Fibroblast of skin of right biceps (primary cell): ENCODE data around the gene INPP5K.
A peak's percentile ranks its signal among the peaks of the same experiment; 100 is the strongest.
"Not testable (repeated sequence)": the region's sequence is repeated elsewhere in the genome, so short reads cannot be mapped to it uniquely, and the experiment has no call there.

Experiments used
- DNase-seq: peaks from one replicate; pipeline ENCODE4 v3.0.0-alpha.2; 2013

Gene INPP5K

DNA sequence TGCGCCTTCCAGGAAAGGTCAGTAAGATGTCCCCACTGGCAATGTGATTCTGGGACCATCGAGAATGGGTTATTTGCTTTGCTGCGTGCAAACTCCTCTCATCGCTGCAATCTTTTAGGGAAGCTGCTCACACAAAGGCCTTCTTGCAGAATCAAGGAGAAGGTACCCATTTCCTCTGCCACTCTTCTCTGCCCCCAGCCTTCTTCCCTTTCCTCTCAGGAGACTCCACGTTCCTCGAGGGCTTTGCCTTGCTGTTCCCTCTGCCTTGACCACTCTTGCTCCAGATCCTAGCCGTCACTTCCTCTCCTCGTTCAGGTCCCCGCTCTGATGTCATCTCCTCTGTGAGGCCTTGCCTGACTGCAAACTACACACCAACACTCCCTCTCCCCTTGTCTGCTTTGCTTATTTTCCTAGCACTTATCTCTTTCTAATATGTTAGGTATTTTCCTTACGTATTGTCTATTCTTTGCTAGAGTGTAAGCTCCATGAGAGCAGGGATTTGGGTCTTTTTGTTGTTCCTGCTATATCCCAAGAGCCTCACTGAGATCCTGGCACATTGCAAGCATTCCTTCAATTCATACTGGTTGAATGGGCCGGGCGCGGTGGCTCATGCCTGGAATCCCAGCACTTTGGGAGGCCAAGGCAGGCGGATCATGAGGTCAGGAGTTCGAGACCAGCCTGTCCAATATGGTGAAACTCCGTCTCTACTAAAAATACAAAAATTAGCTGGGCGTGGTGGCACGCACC is 55.0 kb downstream of the INPP5K start:
- no peak for DNase-seq

DNA sequence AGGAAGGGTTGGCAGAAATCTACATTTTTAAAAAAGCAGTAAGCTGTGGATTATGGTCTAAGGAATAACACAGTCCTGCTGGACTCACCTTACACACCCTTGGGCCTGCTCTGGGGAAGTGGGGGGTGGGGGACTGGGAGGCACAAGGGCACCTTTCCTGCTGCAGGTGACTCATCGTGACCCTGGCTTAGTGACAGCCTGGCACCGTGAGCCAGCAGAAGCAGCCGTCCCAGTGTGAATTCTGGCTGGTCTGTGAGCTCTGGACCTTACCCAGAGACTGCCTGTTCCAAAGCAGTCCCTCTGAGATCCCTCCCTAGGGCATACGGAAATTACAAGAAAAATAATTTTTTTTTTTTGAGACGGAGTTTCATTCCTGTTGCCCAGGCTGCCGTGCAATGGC is 56.2 kb downstream of the INPP5K start:
- no peak for DNase-seq

DNA sequence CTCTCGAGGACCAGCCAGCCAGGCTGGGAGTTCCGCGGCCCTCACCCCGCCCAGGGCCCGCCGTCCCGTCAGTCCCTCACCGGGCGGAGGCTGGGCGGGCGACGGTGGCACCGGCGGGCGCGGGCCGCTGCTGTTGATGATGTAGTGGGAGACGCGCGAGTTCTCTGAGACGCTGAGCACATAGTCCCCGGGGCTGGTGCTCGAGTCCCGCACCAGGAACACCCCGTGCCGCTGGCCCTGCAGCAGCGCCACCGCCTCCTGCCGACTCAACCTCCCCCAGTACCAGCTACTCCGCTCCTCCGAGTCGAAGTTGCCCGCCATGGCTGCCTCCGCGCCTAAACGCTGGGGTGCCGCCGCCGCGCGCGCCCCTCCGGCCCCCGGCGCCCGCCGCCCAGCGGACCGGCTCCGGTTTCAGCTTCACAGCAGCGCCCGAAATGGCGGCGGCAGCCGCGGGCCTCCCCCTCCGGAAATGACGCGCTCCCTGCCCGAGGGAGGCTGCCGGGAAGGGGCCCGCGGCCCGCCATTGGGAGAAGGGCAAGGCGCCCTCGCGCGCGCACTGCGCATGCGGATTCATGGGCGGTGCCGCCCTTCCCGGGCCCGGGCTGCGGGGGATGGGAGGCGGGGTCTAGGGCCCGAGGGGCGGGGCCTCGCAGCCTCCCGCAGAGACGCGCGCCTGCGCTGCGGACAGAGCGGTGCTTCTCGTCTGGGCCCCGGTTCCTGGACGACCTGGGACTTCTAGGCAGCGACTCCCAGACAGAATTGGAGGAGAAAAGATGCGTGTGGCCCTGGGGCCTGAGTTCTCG is 60.4 kb downstream of the INPP5K start, which contains the start of gene CRK:
Gene CRK (minus strand): TSS at position 436 of the 803 bp plus-strand sequence. CDS start 115 bp downstream, at position 321.
- DNase-seq, result peak; percentile 95

- DNase-seq, result peak; percentile 73
These were observed 61.1 kb downstream of the INPP5K start for GRCh38 chr17:1455291-1455796.

- no peak for DNase-seq
These were observed 61.9 kb downstream of the INPP5K start for GRCh38 chr17:1454541-1454940.

GRCh38 chr17:1453694-1454093 is 62.7 kb downstream of the INPP5K start:
- not testable (repeated sequence) for DNase-seq

GRCh38 chr17:1452836-1453235 is 63.6 kb downstream of the INPP5K start:
- no peak for DNase-seq

DNA sequence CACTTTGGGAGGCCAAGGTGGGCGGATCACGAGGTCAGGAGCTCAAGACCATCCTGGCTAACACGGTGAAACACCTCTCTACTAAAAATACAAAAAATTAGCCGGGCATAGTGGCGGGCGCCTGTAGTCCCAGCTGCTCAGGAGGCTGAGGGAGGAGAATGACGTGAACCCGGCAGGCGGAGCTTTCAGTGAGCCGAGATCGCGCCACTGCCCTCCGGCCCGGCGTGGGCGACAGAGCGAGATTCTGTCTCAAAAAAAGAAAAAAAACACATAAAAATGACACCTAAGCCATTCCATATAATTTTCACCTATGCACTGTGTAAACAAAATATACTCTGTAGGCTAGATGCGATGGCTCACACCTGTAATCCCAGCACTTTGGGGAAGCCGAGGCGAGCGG is 66.2 kb downstream of the INPP5K start:
- not testable (repeated sequence) for DNase-seq

GRCh38 chr17:1449412-1449967 is 66.9 kb downstream of the INPP5K start:
- no peak for DNase-seq

DNA sequence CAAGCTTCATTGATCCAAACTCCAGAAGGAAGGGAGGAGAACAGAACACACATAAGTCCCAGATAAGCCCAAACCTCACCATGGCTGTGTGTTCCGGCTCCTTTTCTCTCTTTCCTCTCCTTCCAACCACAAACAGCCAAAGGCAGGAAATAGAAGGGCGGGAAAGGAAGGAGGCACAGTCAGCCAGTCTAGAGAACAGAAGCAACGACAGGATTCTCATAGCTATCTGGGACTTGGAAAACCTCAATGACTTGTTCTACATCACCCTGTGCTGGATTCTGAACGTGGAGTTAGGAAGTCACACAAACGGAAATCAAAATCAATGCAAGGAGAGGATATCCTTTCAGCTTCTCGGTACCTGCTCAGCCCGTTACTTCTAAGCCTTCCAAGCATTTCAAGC is 69.4 kb downstream of the INPP5K start:
- no peak for DNase-seq

DNA sequence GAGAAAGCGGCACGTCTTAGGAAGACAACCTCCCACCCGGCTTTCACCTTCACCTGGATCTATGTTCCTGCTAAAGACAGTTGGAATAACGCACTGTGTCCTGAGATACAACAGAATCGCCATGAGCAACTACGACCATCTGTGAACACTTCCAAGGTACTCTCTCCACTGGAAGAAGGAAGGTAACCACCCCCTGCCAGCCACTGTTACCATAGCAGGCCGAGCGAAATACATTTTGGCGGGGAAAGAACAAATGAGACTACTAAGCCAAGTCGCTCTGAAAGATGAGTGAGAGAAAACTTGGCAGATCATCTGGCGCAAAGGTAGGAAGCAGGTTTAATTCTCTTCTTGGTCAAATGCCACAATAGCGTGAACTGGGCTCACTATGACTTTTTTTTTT is 70.2 kb downstream of the INPP5K start:
- no peak for DNase-seq

GRCh38 chr17:1445695-1446094 is 70.7 kb downstream of the INPP5K start:
- not testable (repeated sequence) for DNase-seq
